ENCODE results near the gene RBMS1.

Gene RBMS1

GRCh38 chr2:160239436-160239835, 254.2 kb downstream of the RBMS1 start:
- CTCF ChIA-PET = no interaction called here
- POLR2A ChIA-PET = no interaction called here
- TF ChIP-seq, protein P1, sequence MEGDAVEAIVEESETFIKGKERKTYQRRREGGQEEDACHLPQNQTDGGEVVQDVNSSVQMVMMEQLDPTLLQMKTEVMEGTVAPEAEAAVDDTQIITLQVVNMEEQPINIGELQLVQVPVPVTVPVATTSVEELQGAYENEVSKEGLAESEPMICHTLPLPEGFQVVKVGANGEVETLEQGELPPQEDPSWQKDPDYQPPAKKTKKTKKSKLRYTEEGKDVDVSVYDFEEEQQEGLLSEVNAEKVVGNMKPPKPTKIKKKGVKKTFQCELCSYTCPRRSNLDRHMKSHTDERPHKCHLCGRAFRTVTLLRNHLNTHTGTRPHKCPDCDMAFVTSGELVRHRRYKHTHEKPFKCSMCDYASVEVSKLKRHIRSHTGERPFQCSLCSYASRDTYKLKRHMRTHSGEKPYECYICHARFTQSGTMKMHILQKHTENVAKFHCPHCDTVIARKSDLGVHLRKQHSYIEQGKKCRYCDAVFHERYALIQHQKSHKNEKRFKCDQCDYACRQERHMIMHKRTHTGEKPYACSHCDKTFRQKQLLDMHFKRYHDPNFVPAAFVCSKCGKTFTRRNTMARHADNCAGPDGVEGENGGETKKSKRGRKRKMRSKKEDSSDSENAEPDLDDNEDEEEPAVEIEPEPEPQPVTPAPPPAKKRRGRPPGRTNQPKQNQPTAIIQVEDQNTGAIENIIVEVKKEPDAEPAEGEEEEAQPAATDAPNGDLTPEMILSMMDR (IDR thresholded peaks at IDR 0.05; ENCODE audit: control extremely low read depth, extremely low read depth, low read depth, missing control alignments) = no peak
- DNase-seq (ENCODE audit: extremely low spot score) = no peak

GRCh38 chr2:160238392-160238791, 255.2 kb downstream of the RBMS1 start:
- TF ChIP-seq, protein P1 (IDR thresholded peaks at IDR 0.05; ENCODE audit: control extremely low read depth, extremely low read depth, low read depth, missing control alignments) = no peak
- POLR2A ChIA-PET = no interaction called here
- CTCF ChIA-PET = no interaction called here
- no peak for DNase-seq (ENCODE audit: extremely low spot score)

- TF ChIP-seq, protein P1 (IDR thresholded peaks at IDR 0.05; ENCODE audit: control extremely low read depth, extremely low read depth, low read depth, missing control alignments) = no peak
- DNase-seq (ENCODE audit: extremely low spot score) = no peak
- CTCF ChIA-PET = interaction anchor here (1.1 to 1.4 kb wide), 3 partner anchors 16 to 29 kb away, joined by 3 read pairs; no protein-coding TSS in a partner anchor
- POLR2A ChIA-PET = no interaction called here
Measured at GRCh38 chr2:160232905-160233475, 260.6 kb downstream of the RBMS1 start.

GRCh38 chr2:160229591-160229990, 264.0 kb downstream of the RBMS1 start:
- DNase-seq (ENCODE audit: extremely low spot score) = no peak
- CTCF ChIA-PET = interaction anchor here (1.2 to 2.2 kb wide), 3 partner anchors 11 to 119 kb away, joined by 4 to 6 read pairs (median 5); no protein-coding TSS in a partner anchor
- POLR2A ChIA-PET = no interaction called here
- TF ChIP-seq, protein P1 (IDR thresholded peaks at IDR 0.05; ENCODE audit: control extremely low read depth, extremely low read depth, low read depth, missing control alignments) = no peak

- DNase-seq (ENCODE audit: extremely low spot score) = no peak
- CTCF ChIA-PET = interaction anchor here (0.6 to 2.2 kb wide), 3 partner anchors 11 to 118 kb away, joined by 3 to 4 read pairs (median 3); no protein-coding TSS in a partner anchor
- TF ChIP-seq, protein P1 (IDR thresholded peaks at IDR 0.05; ENCODE audit: control extremely low read depth, extremely low read depth, low read depth, missing control alignments) = no peak
- POLR2A ChIA-PET = no interaction called here
Measured at GRCh38 chr2:160228141-160228917, 265.3 kb downstream of the RBMS1 start.

- TF ChIP-seq, protein P1 (IDR thresholded peaks at IDR 0.05; ENCODE audit: control extremely low read depth, extremely low read depth, low read depth, missing control alignments) = no peak
- ChIA-PET CTCF (interaction anchor here (0.6 to 2.2 kb wide), 3 partner anchors 10 to 117 kb away, joined by 3 to 4 read pairs (median 3); no protein-coding TSS in a partner anchor), POLR2A (no interaction called here)
- no peak for DNase-seq (ENCODE audit: extremely low spot score)
Measured at GRCh38 chr2:160227293-160227915, 266.2 kb downstream of the RBMS1 start.

All from GM10248 (cell line).